Activated B cell treated with CpG ODN at 0.5 μM for 24 hours (primary cell): ENCODE measurements around the gene RDH13. TPM values are rescaled to one million over a fixed set of nuclear protein-coding genes. Genes with fewer than 3 reads are reported as not detected.
"Not testable (repeated sequence)": the region's sequence is repeated elsewhere in the genome, so short reads cannot be mapped to it uniquely, and the experiment has no call there.

Source experiments
- ATAC-seq: fragments of 200-7000 bp; cut with Tn5 transposase; one replicate; pipeline ENCODE4 v1.10.0; 2021; ENCODE audit warnings: low read depth, mild to moderate bottlenecking, moderate library complexity
- CTCF ChIA-PET: fragments of 350-600 bp; sonication (Branson Sonifier 250); formaldehyde crosslinking; loops from one replicate; lab custom pipeline; 2021; ENCODE audit warnings: antibody characterized with exemption; lab: Charles Lee
- POLR2A ChIA-PET: fragments of 350-600 bp; sonication (Branson Sonifier 250); formaldehyde crosslinking; loops from one replicate; lab custom pipeline; 2021; ENCODE audit warnings: antibody characterized with exemption; lab: Charles Lee
- DNase-seq: peaks from one replicate; pipeline ENCODE4 v3.0.0; 2022
- H3K27ac Mint-ChIP-seq: one replicate; pipeline ENCODE4 v1.8.0; 2020; ENCODE audit warnings: mixed read lengths
- H3K27me3 Mint-ChIP-seq: one replicate; pipeline ENCODE4 v1.8.0; 2021; ENCODE audit warnings: mixed read lengths
- H3K36me3 Mint-ChIP-seq: one replicate; pipeline ENCODE4 v1.8.0; 2021; ENCODE audit warnings: low read depth, mixed read lengths
- H3K4me1 Mint-ChIP-seq: one replicate; pipeline ENCODE4 v1.8.0; 2021; ENCODE audit warnings: mixed read lengths
- H3K4me3 Mint-ChIP-seq: one replicate; pipeline ENCODE4 v1.8.0; 2020; ENCODE audit warnings: mild to moderate bottlenecking, mixed read lengths
- H3K9me3 Mint-ChIP-seq: one replicate; pipeline ENCODE4 v1.8.0; 2020; ENCODE audit warnings: mixed read lengths
- CTCF ChIP-seq: fragments of 200-600 bp; IDR thresholded peaks from one replicate; pipeline ENCODE4 v1.8.0; 2022; ENCODE audit warnings: antibody characterized with exemption, mild to moderate bottlenecking
- intact Hi-C: fragments of 100-400 bp; cut with micrococcal nuclease; formaldehyde crosslinking; loops from one replicate; pipeline ENCODE4 v1.15.1; 2024
- total RNA-seq: library from RNA; stranded (reverse); gene quantifications from 2 replicates; pipeline ENCODE4 v1.2.3, GENCODE V29; 2022

Gene RDH13
- total RNA-seq, 1 donor from 2014 or later: 12.4 TPM

GRCh38 chr19:55024111-55024510, 38.8 kb downstream of the RDH13 start:
- Mint-ChIP-seq H3K4me3 (no peak overlapping the region), H3K27me3 (no peaks in the 10 kb centered on the region), H3K4me1 (peaks cover 6% of the 10 kb centered on the region), H3K27ac (no peak overlapping the region), H3K9me3 (peaks cover 8% of the 10 kb centered on the region), H3K36me3 (peaks cover 13% of the 10 kb centered on the region)
- intact Hi-C loops: no loop called here
- DNase-seq (no peak), ATAC-seq (no peak)
- CTCF ChIA-PET: no interaction called here
- POLR2A ChIA-PET: no interaction called here
- no peak for TF ChIP-seq CTCF

- POLR2A ChIA-PET, H3K4me3 Mint-ChIP-seq, CTCF ChIA-PET, H3K4me1 Mint-ChIP-seq, DNase-seq, H3K27me3 Mint-ChIP-seq, H3K27ac Mint-ChIP-seq, ATAC-seq, H3K9me3 Mint-ChIP-seq, intact Hi-C loops: not testable (repeated sequence)
- peaks cover 13% of the 10 kb centered on the region for H3K36me3 Mint-ChIP-seq
Observed at GRCh38 chr19:55020351-55020750, 42.6 kb downstream of the RDH13 start.

GRCh38 chr19:55018633-55019032, 44.3 kb downstream of the RDH13 start:
- ChIA-PET POLR2A (no interaction called here), CTCF (no interaction called here)
- Mint-ChIP-seq H3K27me3 (no peaks in the 10 kb centered on the region), H3K36me3 (peaks cover 7% of the 10 kb centered on the region), H3K9me3 (peaks cover 5% of the 10 kb centered on the region), H3K27ac (no peak overlapping the region), H3K4me3 (no peak overlapping the region), H3K4me1 (no peaks in the 10 kb centered on the region)
- DNase-seq (no peak), ATAC-seq (no peak)
- no peak for TF ChIP-seq CTCF
- intact Hi-C loops: no loop called here

- ATAC-seq (no peak), DNase-seq (no peak)
- ChIA-PET CTCF (no interaction called here), POLR2A (no interaction called here)
- H3K27ac Mint-ChIP-seq: no peak overlapping the region
- intact Hi-C loops: no loop called here
- peaks cover 5% of the 10 kb centered on the region for H3K9me3 Mint-ChIP-seq
- peaks cover 7% of the 10 kb centered on the region for H3K36me3 Mint-ChIP-seq
- H3K4me1 Mint-ChIP-seq: no peaks in the 10 kb centered on the region
- no peaks in the 10 kb centered on the region for H3K27me3 Mint-ChIP-seq
- TF ChIP-seq CTCF: no peak
- H3K4me3 Mint-ChIP-seq: no peak overlapping the region
Observed at GRCh38 chr19:55018216-55018615, 44.7 kb downstream of the RDH13 start.

- DNase-seq: no peak
- H3K36me3 Mint-ChIP-seq: peaks cover 3% of the 10 kb centered on the region
- ATAC-seq: no peak
- H3K4me3 Mint-ChIP-seq: no peak overlapping the region
- TF ChIP-seq CTCF: no peak
- H3K27me3 Mint-ChIP-seq: no peaks in the 10 kb centered on the region
- peaks cover 3% of the 10 kb centered on the region for H3K9me3 Mint-ChIP-seq
- intact Hi-C loops: no loop called here
- CTCF ChIA-PET: no interaction called here
- H3K4me1 Mint-ChIP-seq: no peaks in the 10 kb centered on the region
- no peak overlapping the region for H3K27ac Mint-ChIP-seq
- POLR2A ChIA-PET: no interaction called here
Observed at GRCh38 chr19:55016017-55016416, 46.9 kb downstream of the RDH13 start.

GRCh38 chr19:55015126-55015525, 47.8 kb downstream of the RDH13 start:
- POLR2A ChIA-PET: interaction anchor here (0.6 kb wide), 1 partner anchor 394 kb away, joined by 5 read pairs; no protein-coding TSS in a partner anchor
- ATAC-seq (no peak), DNase-seq (no peak)
- H3K4me3 Mint-ChIP-seq: no peak overlapping the region
- CTCF ChIA-PET: no interaction called here
- no peak overlapping the region for H3K27ac Mint-ChIP-seq
- H3K27me3 Mint-ChIP-seq: peaks cover 4% of the 10 kb centered on the region
- TF ChIP-seq CTCF: no peak
- H3K9me3 Mint-ChIP-seq: no peaks in the 10 kb centered on the region
- intact Hi-C loops: no loop called here
- no peaks in the 10 kb centered on the region for H3K4me1 Mint-ChIP-seq
- H3K36me3 Mint-ChIP-seq: no peaks in the 10 kb centered on the region
